GM23338 (cell line): ENCODE results near the gene PEAR1. TPM values are rescaled to one million over a fixed set of nuclear protein-coding genes. Genes with fewer than 3 reads are reported as not detected.

Experiments used
- ATAC-seq: fragments of 200-7000 bp; cut with Tn5 transposase; 3 replicates; pipeline ENCODE4 v1.9.1; 2020
- DNase-seq: peaks from one replicate; pipeline ENCODE4 v3.0.0-alpha.2; 2015; ENCODE audit warnings: low spot score
- H2AFZ ChIP-seq: fragments of 200-600 bp; sonication (generic); 2 replicates; pipeline ENCODE4 v1.8.0; 2016; ENCODE audit warnings: antibody characterized with exemption, mild to moderate bottlenecking, moderate library complexity
- H3F3A ChIP-seq: fragments of 200-600 bp; sonication (generic); replicated peaks from 2 replicates; pipeline ENCODE4 v1.8.0; 2017; ENCODE audit warnings: antibody characterized with exemption, mixed run types, low read depth
- H3K27ac ChIP-seq: fragments of 200-600 bp; sonication (generic); 2 replicates; pipeline ENCODE4 v1.6.1; 2016; ENCODE audit warnings: low read depth
- H3K27me3 ChIP-seq: fragments of 200-600 bp; sonication (generic); 2 replicates; pipeline ENCODE4 v1.8.0; 2016; ENCODE audit warnings: mild to moderate bottlenecking, mixed run types, moderate library complexity; ENCODE audit not compliant: insufficient read depth
- H3K36me3 ChIP-seq: fragments of 200-600 bp; sonication (generic); 2 replicates; pipeline ENCODE4 v1.8.0; 2016; ENCODE audit warnings: mild to moderate bottlenecking; ENCODE audit not compliant: insufficient read depth
- H3K4me1 ChIP-seq: fragments of 200-600 bp; sonication (generic); 2 replicates; pipeline ENCODE4 v1.8.0; 2016; ENCODE audit warnings: mild to moderate bottlenecking, moderate library complexity; ENCODE audit not compliant: insufficient read depth
- H3K4me2 ChIP-seq: fragments of 200-600 bp; sonication (generic); 2 replicates; pipeline ENCODE4 v1.7.1; 2017; ENCODE audit warnings: mixed run types
- H3K4me3 ChIP-seq: fragments of 200-600 bp; sonication (generic); 2 replicates; pipeline ENCODE4 v1.6.1; 2016; ENCODE audit warnings: mixed run types
- H3K79me2 ChIP-seq: fragments of 200-600 bp; sonication (generic); replicated peaks from 2 replicates; pipeline ENCODE4 v1.8.0; 2017; ENCODE audit warnings: mild to moderate bottlenecking; ENCODE audit not compliant: insufficient read depth
- H3K9me2 ChIP-seq: fragments of 200-600 bp; sonication (generic); 2 replicates; pipeline ENCODE4 v1.8.0; 2017; ENCODE audit not compliant: insufficient read depth
- H4K20me1 ChIP-seq: fragments of 200-600 bp; sonication (generic); replicated peaks from 2 replicates; pipeline ENCODE4 v1.8.0; 2017; ENCODE audit warnings: mild to moderate bottlenecking; ENCODE audit not compliant: insufficient read depth
- H3K27ac Mint-ChIP-seq: 2 replicates; pipeline ENCODE4 v1.8.0; 2020; ENCODE audit warnings: inconsistent platforms, mild to moderate bottlenecking, moderate library complexity, mixed read lengths
- H3K27me3 Mint-ChIP-seq: 3 replicates; pipeline ENCODE4 v1.8.0; 2022; ENCODE audit warnings: low read depth, mild to moderate bottlenecking, moderate library complexity, mixed read lengths, inconsistent platforms; ENCODE audit not compliant: insufficient read depth, poor library complexity
- H3K36me3 Mint-ChIP-seq: 3 replicates; pipeline ENCODE4 v1.8.0; 2021; ENCODE audit warnings: low read depth, mild to moderate bottlenecking, inconsistent platforms, moderate library complexity, mixed read lengths
- H3K4me1 Mint-ChIP-seq: 3 replicates; pipeline ENCODE4 v1.8.0; 2020; ENCODE audit warnings: mild to moderate bottlenecking, inconsistent platforms, mixed read lengths
- H3K4me3 Mint-ChIP-seq: 3 replicates; pipeline ENCODE4 v1.8.0; 2021; ENCODE audit warnings: moderate library complexity, mild to moderate bottlenecking, inconsistent platforms, mixed read lengths
- H3K9me3 Mint-ChIP-seq: 3 replicates; pipeline ENCODE4 v1.8.0; 2020; ENCODE audit warnings: moderate library complexity, mild to moderate bottlenecking, inconsistent platforms, mixed read lengths
- EZH2phosphoT487 ChIP-seq: fragments of 200-600 bp; sonication (generic); IDR thresholded peaks from one replicate; pipeline ENCODE4 v1.8.1; 2018; ENCODE audit warnings: antibody characterized with exemption; ENCODE audit not compliant: unreplicated experiment
- JUNB ChIP-seq: IDR thresholded peaks from one replicate; pipeline ENCODE4 v1.6.1; 2016; ENCODE audit warnings: antibody characterized with exemption; ENCODE audit not compliant: unreplicated experiment
- NANOG ChIP-seq: IDR thresholded peaks from 2 replicates; pipeline ENCODE4 v1.6.1; 2016; ENCODE audit warnings: antibody characterized with exemption, borderline replicate concordance
- POLR2AphosphoS5 ChIP-seq: IDR thresholded peaks from 2 replicates; pipeline ENCODE4 v1.6.1; 2016; ENCODE audit warnings: antibody characterized with exemption, low read depth
- polyA plus RNA-seq: library from polyadenylated mRNA; unstranded; fragments of >200 nt; fragmentation: Nextera tagmentation; extraction: Ambion mirVana; gene quantifications from 2 replicates; pipeline ENCODE4 v1.2.1, GENCODE V29; 2016
- total RNA-seq: library from RNA; depleted of rRNA; stranded (reverse); fragments of >200 nt; shearing (Covaris generic); gene quantifications from 2 replicates; pipeline ENCODE4 v1.2.3, GENCODE V29; 2014
- TF ChIP-seq, protein P1 (sequence below): fragments of 250-450 bp; sonication (Bioruptor Pico); IDR thresholded peaks from 2 replicates; pipeline ENCODE4 v1.5.0; 2020; ENCODE audit warnings: mild to moderate bottlenecking, moderate library complexity
- TF ChIP-seq, protein P2 (sequence below), 2 experiments: fragments of 200-600 bp in 1 of 2; sonication (generic) in 1 of 2; conservative IDR thresholded peaks; 2 replicates each; pipeline versions ENCODE4 v1.5.1 to v1.6.1; 2016 to 2017; ENCODE audit warnings: antibody characterized with exemption in 2 of 2, low read depth in 2 of 2, mild to moderate bottlenecking in 2 of 2, moderate library complexity in 1 of 2
- TF ChIP-seq, protein P3 (sequence below): IDR thresholded peaks from 2 replicates; pipeline ENCODE4 v1.6.1; 2016; ENCODE audit warnings: antibody characterized with exemption

The PEAR1 gene
- total and polyA plus RNA-seq, 2 experiments from 2014 or later = 0.28 to 0.47 TPM

DNA sequence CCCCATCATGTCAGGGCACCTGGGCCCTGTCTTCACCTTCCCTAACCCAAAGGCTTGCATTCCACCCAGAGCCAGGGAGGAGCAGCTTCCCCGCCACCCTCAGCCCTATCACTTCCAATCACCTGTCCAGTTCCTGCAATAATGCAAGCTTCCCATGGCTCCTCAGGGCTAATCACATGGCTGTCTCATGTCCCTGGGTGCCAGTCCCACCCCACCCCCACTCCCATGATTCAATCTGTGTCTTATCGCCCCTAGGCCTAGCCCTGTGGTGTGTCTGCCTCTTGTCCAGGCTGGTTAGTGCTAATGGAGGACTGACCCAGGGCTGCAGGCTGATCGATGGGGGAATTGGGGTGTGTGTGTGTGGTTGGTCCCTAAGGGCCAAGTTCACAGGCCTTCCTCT lies 11.0 kb upstream of the PEAR1 start (continued):
- TF ChIP-seq, protein P1, sequence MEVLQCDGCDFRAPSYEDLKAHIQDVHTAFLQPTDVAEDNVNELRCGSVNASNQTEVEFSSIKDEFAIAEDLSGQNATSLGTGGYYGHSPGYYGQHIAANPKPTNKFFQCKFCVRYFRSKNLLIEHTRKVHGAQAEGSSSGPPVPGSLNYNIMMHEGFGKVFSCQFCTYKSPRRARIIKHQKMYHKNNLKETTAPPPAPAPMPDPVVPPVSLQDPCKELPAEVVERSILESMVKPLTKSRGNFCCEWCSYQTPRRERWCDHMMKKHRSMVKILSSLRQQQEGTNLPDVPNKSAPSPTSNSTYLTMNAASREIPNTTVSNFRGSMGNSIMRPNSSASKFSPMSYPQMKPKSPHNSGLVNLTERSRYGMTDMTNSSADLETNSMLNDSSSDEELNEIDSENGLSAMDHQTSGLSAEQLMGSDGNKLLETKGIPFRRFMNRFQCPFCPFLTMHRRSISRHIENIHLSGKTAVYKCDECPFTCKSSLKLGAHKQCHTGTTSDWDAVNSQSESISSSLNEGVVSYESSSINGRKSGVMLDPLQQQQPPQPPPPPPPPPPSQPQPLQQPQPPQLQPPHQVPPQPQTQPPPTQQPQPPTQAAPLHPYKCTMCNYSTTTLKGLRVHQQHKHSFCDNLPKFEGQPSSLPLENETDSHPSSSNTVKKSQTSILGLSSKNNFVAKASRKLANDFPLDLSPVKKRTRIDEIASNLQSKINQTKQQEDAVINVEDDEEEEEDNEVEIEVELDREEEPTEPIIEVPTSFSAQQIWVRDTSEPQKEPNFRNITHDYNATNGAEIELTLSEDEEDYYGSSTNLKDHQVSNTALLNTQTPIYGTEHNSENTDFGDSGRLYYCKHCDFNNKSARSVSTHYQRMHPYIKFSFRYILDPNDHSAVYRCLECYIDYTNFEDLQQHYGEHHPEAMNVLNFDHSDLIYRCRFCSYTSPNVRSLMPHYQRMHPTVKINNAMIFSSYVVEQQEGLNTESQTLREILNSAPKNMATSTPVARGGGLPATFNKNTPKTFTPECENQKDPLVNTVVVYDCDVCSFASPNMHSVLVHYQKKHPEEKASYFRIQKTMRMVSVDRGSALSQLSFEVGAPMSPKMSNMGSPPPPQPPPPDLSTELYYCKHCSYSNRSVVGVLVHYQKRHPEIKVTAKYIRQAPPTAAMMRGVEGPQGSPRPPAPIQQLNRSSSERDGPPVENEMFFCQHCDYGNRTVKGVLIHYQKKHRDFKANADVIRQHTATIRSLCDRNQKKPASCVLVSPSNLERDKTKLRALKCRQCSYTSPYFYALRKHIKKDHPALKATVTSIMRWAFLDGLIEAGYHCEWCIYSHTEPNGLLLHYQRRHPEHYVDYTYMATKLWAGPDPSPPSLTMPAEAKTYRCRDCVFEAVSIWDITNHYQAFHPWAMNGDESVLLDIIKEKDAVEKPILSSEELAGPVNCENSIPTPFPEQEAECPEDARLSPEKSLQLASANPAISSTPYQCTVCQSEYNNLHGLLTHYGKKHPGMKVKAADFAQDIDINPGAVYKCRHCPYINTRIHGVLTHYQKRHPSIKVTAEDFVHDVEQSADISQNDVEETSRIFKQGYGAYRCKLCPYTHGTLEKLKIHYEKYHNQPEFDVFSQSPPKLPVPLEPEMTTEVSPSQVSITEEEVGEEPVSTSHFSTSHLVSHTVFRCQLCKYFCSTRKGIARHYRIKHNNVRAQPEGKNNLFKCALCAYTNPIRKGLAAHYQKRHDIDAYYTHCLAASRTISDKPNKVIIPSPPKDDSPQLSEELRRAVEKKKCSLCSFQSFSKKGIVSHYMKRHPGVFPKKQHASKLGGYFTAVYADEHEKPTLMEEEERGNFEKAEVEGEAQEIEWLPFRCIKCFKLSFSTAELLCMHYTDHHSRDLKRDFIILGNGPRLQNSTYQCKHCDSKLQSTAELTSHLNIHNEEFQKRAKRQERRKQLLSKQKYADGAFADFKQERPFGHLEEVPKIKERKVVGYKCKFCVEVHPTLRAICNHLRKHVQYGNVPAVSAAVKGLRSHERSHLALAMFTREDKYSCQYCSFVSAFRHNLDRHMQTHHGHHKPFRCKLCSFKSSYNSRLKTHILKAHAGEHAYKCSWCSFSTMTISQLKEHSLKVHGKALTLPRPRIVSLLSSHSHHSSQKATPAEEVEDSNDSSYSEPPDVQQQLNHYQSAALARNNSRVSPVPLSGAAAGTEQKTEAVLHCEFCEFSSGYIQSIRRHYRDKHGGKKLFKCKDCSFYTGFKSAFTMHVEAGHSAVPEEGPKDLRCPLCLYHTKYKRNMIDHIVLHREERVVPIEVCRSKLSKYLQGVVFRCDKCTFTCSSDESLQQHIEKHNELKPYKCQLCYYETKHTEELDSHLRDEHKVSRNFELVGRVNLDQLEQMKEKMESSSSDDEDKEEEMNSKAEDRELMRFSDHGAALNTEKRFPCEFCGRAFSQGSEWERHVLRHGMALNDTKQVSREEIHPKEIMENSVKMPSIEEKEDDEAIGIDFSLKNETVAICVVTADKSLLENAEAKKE (CRISPR knock-in tag) = no peak
- TF ChIP-seq POLR2AphosphoS5 = no peak

DNA sequence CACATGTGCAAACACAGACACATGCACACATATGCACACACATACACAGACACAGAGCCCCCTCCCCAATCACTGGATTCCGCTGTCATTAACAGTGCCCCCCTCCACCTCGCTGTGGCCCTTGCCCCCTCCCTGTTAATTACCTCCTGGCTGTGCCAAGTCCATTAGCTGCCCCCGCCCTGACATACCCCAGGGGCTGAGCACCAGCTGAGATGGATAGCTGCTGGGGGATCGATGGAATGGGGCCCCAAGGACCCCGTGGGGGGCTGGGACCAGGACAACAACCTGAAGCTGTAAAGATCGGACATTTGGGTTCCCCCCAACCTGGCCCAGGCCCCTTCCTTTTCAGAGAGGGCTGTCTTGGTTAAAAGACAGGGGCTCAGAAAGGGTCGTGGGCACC lies 9.6 kb upstream of the PEAR1 start:
- Mint-ChIP-seq H3K27ac (no peak overlapping the region), H3K9me3 (no peaks in the 10 kb centered on the region), H3K4me3 (no peak overlapping the region), H3K4me1 (peaks cover 52% of the 10 kb centered on the region), H3K27me3 (peaks cover 31% of the 10 kb centered on the region), H3K36me3 (no peaks in the 10 kb centered on the region; the same call in 2 of the 3 replicates)
- H3K9me2 ChIP-seq = no peaks in the 10 kb centered on the region
- no peak overlapping the region for H3K27ac ChIP-seq
- no peak overlapping the region for H2AFZ ChIP-seq
- no peaks in the 10 kb centered on the region for H3K79me2 ChIP-seq
- H4K20me1 ChIP-seq = no peaks in the 10 kb centered on the region
- ATAC-seq (no peak), DNase-seq (no peak)
- no peaks in the 10 kb centered on the region for H3K36me3 ChIP-seq
- no peak overlapping the region for H3K4me2 ChIP-seq
- no peaks in the 10 kb centered on the region for H3F3A ChIP-seq
- H3K4me3 ChIP-seq = no peak overlapping the region
- H3K27me3 ChIP-seq = peaks cover 37% of the 10 kb centered on the region
- H3K4me1 ChIP-seq = peaks cover 20% of the 10 kb centered on the region; the same call in 1 of the 2 replicates
- TF ChIP-seq JUNB (no peak), EZH2phosphoT487 (no peak), NANOG (no peak)
- TF ChIP-seq, protein P2, sequence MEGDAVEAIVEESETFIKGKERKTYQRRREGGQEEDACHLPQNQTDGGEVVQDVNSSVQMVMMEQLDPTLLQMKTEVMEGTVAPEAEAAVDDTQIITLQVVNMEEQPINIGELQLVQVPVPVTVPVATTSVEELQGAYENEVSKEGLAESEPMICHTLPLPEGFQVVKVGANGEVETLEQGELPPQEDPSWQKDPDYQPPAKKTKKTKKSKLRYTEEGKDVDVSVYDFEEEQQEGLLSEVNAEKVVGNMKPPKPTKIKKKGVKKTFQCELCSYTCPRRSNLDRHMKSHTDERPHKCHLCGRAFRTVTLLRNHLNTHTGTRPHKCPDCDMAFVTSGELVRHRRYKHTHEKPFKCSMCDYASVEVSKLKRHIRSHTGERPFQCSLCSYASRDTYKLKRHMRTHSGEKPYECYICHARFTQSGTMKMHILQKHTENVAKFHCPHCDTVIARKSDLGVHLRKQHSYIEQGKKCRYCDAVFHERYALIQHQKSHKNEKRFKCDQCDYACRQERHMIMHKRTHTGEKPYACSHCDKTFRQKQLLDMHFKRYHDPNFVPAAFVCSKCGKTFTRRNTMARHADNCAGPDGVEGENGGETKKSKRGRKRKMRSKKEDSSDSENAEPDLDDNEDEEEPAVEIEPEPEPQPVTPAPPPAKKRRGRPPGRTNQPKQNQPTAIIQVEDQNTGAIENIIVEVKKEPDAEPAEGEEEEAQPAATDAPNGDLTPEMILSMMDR (conservative IDR thresholded peaks at IDR 0.05; ENCODE audit: low read depth in 2 of 2) = no peak
- TF ChIP-seq, protein P3, sequence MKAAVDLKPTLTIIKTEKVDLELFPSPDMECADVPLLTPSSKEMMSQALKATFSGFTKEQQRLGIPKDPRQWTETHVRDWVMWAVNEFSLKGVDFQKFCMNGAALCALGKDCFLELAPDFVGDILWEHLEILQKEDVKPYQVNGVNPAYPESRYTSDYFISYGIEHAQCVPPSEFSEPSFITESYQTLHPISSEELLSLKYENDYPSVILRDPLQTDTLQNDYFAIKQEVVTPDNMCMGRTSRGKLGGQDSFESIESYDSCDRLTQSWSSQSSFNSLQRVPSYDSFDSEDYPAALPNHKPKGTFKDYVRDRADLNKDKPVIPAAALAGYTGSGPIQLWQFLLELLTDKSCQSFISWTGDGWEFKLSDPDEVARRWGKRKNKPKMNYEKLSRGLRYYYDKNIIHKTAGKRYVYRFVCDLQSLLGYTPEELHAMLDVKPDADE = no peak
- TF ChIP-seq, protein P1 (CRISPR knock-in tag) = no peak
